Measurements from ENCODE around the gene SCAF1.

The SCAF1 gene

DNA sequence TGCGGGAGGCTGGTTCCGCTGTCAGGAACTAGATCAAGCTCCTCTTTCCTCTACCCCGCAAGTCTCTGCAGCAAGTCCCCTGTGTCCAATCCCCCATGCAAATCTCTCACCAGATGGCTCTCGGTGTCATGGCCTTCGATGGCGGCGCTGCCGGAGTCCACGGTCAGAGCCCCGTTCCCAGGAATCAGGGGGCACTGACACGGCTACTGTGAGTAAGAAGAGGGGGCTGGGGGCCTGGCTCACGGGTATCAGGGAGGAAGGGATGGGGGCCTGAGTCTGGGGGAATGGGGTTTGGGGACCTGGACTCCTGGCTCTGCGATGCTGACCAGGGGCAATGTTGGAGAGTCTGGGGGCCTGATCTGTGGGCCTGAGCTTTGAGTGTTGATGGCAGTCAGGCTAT, 4.0 kb downstream of the SCAF1 start:
- Histone ChIP-seq H3K4me3 (replicated peaks; ENCODE audit: low read depth, low read length) (no peak overlapping the region), H3K27me3 (replicated peaks; ENCODE audit: control insufficient read depth, insufficient read depth, low read length) (no peaks in the 10 kb centered on the region), H3K36me3 (ENCODE audit: control insufficient read depth, insufficient read depth, low read length) (peaks cover 23% of the 10 kb centered on the region)
- TF ChIP-seq, protein P1, sequence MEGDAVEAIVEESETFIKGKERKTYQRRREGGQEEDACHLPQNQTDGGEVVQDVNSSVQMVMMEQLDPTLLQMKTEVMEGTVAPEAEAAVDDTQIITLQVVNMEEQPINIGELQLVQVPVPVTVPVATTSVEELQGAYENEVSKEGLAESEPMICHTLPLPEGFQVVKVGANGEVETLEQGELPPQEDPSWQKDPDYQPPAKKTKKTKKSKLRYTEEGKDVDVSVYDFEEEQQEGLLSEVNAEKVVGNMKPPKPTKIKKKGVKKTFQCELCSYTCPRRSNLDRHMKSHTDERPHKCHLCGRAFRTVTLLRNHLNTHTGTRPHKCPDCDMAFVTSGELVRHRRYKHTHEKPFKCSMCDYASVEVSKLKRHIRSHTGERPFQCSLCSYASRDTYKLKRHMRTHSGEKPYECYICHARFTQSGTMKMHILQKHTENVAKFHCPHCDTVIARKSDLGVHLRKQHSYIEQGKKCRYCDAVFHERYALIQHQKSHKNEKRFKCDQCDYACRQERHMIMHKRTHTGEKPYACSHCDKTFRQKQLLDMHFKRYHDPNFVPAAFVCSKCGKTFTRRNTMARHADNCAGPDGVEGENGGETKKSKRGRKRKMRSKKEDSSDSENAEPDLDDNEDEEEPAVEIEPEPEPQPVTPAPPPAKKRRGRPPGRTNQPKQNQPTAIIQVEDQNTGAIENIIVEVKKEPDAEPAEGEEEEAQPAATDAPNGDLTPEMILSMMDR (IDR thresholded peaks at IDR 0.05; ENCODE audit: insufficient read depth, low read length, poor library complexity, severe bottlenecking): no peak
- DNase-seq (ENCODE audit: extremely low read depth, insufficient read length): no peak

DNA sequence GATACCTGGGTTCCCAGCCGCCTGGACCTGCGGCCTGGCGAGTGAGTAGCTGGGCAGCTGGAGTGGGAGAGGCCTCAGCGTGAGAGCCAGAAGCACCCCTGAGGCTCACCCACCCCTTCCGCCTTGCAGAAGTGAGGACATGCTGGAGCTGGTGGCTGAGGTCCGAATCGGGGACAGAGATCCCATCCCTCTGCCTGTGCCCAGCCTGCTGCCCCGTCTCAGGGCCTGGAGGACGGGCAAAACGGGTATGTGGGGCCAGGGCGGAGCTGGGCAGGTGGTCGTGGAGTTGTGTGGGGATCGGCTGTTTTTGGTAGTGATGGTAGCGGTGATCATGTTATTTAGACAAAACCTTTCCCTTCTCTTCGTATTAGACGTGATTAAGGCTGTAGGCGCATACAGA, 4.6 kb downstream of the SCAF1 start:
- H3K27me3 ChIP-seq (replicated peaks; ENCODE audit: control insufficient read depth, insufficient read depth, low read length): no peaks in the 10 kb centered on the region
- no peak for DNase-seq (ENCODE audit: extremely low read depth, insufficient read length)
- no peak overlapping the region for H3K4me3 ChIP-seq (replicated peaks; ENCODE audit: low read depth, low read length)
- H3K36me3 ChIP-seq (ENCODE audit: control insufficient read depth, insufficient read depth, low read length): peaks cover 23% of the 10 kb centered on the region
- TF ChIP-seq, protein P1 (IDR thresholded peaks at IDR 0.05; ENCODE audit: insufficient read depth, low read length, poor library complexity, severe bottlenecking): no peak

GRCh38 chr19:49651029-49651819, 9.2 kb downstream of the SCAF1 start:
- H3K4me3 ChIP-seq (replicated peaks; ENCODE audit: low read depth, low read length): no peak overlapping the region
- DNase-seq (ENCODE audit: extremely low read depth, insufficient read length): no peak
- TF ChIP-seq, protein P1 (IDR thresholded peaks at IDR 0.05; ENCODE audit: insufficient read depth, low read length, poor library complexity, severe bottlenecking): no peak
- H3K36me3 ChIP-seq (ENCODE audit: control insufficient read depth, insufficient read depth, low read length): peaks cover 37% of the 10 kb centered on the region
- no peaks in the 10 kb centered on the region for H3K27me3 ChIP-seq (replicated peaks; ENCODE audit: control insufficient read depth, insufficient read depth, low read length)

GRCh38 chr19:49651820-49652550, 10.0 kb downstream of the SCAF1 start:
- peaks cover 38% of the 10 kb centered on the region for H3K36me3 ChIP-seq (ENCODE audit: control insufficient read depth, insufficient read depth, low read length)
- H3K27me3 ChIP-seq (replicated peaks; ENCODE audit: control insufficient read depth, insufficient read depth, low read length): no peaks in the 10 kb centered on the region
- TF ChIP-seq, protein P1 (IDR thresholded peaks at IDR 0.05; ENCODE audit: insufficient read depth, low read length, poor library complexity, severe bottlenecking): no peak
- no peak for DNase-seq (ENCODE audit: extremely low read depth, insufficient read length)
- no peak overlapping the region for H3K4me3 ChIP-seq (replicated peaks; ENCODE audit: low read depth, low read length)

GRCh38 chr19:49652551-49653465, 10.8 kb downstream of the SCAF1 start:
- Histone ChIP-seq H3K4me3 (replicated peaks; ENCODE audit: low read depth, low read length) (no peak overlapping the region), H3K27me3 (replicated peaks; ENCODE audit: control insufficient read depth, insufficient read depth, low read length) (no peaks in the 10 kb centered on the region), H3K36me3 (ENCODE audit: control insufficient read depth, insufficient read depth, low read length) (peaks cover 41% of the 10 kb centered on the region)
- TF ChIP-seq, protein P1 (IDR thresholded peaks at IDR 0.05; ENCODE audit: insufficient read depth, low read length, poor library complexity, severe bottlenecking): no peak
- no peak for DNase-seq (ENCODE audit: extremely low read depth, insufficient read length)

All from GM06990 (cell line).